GM21619 (cell line): ENCODE data around the gene SDCBP2.
"Not testable (repeated sequence)": the region's sequence is repeated elsewhere in the genome, so short reads cannot be mapped to it uniquely, and the experiment has no call there.

Experiments
- ATAC-seq: cut with Tn5 transposase; IDR thresholded peaks from one replicate; pipeline ENCODE4 v1.9.1; 2021; ENCODE audit not compliant: unreplicated experiment

The SDCBP2 gene

DNA sequence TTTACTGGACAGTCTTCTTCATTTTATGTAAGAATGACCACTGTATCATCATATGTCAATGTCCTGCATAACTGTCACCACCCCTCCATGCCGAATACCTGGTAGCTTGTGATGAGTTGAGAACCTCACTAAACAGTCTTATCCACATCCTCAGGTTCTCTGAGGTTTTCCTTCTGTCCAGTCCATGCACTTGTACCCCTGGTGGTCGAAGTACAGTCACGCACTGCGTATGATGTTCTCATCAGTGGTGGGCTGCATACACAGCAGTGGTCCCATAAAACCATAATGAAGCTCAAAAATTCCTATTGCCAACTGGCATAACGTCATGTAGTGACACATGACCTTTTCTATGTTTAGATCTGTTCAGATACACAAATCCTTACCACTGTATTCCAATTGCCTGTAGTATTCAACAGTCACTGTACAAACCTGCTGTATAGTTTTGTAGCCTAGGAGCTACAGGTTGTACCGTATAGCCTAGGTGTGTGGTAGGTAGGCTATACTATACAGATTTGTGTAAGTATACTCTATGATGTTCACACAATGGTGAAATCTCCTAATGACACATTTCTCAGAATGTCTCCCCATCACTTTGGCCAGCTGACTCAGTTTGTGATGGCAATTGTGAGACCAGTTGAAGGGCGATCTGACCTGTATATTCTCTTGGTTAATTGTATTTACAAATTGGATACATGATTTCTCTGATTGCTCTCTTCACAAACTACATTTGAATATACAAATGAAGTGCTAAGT lies 31.3 kb upstream of the SDCBP2 start:
- ATAC-seq: no peak

- ATAC-seq: no peak
Observed at GRCh38 chr20:1357921-1358671, 29.2 kb upstream of the SDCBP2 start.

DNA sequence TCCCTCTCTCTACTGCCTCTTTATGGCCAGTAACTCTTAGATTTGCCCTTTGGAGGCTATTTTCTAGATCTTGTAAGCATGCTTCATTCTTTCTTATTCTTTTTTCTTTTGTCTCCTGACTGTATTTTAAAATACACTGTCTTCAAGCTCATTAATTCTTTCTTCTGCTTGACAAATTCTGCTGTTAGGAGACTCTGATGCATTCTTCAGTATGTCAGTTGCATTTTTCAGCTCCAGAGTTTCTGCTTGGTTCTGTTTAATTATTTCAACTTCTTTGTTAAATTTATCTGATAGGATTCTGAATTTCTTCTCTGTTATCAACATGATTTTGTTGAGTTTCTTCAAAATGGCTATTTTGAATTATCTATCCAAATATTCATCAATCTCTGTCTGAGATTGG lies 25.0 kb upstream of the SDCBP2 start:
- ATAC-seq: no peak

DNA sequence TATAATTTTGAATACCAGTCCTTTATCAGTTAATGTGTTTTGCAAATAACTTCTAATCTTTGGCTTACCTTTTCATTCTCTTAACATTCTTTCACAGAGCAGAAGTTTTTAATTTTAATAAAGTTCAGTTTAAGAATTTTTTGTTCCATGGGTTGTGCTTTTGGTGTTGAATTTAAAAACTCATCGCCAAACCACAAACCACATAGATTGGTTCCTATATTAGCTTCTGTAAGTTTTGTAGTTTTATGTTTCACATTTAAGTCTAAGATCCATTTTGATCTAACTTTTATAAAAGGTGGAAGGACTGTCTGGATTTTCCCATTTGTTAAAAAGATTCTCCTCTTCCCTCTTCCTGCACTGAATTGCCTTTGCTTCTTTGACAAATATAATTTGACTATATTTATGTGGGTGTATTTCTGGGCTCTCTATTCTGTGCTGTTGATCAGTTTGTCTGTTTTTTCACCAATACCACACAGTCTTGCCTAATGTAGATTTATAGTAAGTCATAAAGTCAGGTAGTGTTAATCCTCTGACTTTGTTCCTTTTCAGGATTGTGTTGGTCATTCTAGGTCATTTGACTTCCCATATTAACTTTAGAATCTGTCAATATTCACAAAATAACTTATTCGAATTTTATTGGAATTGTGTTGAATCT lies 17.5 kb upstream of the SDCBP2 start:
- no peak for ATAC-seq

GRCh38 chr20:1345756-1346093 lies 16.8 kb upstream of the SDCBP2 start:
- no peak for ATAC-seq

DNA sequence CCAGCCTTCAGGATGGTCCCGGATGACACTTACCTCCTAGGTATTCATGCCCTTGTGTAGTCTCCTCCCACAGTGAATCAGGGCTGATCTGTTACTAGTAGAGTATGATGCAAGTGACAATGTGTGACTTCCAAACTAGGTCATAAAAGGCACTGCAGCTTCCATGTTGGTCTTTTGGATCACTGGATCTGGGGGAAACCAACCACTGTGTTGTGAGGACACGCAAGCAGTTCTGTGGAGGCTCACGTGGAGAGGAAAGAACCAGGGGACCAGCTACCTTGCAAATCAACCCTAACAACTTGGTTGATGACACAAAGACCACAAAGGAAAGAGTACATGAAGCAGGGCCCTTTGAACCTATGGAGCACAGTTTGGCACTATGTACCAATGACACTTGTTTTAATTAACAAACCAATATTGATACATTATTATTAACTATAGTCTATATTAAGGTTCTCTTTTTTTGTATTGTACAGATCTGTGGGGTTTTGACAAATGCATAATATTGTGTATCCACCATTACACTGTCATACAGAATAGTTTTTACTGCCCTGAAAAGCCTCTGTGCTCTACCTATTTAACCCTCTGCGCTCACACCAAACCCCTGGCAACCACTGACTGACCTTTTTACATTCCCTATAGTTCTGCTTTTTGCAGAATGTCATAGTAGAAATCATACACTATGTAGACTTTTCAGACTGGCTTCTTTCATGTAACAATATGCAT lies 16.3 kb upstream of the SDCBP2 start:
- ATAC-seq: no peak

DNA sequence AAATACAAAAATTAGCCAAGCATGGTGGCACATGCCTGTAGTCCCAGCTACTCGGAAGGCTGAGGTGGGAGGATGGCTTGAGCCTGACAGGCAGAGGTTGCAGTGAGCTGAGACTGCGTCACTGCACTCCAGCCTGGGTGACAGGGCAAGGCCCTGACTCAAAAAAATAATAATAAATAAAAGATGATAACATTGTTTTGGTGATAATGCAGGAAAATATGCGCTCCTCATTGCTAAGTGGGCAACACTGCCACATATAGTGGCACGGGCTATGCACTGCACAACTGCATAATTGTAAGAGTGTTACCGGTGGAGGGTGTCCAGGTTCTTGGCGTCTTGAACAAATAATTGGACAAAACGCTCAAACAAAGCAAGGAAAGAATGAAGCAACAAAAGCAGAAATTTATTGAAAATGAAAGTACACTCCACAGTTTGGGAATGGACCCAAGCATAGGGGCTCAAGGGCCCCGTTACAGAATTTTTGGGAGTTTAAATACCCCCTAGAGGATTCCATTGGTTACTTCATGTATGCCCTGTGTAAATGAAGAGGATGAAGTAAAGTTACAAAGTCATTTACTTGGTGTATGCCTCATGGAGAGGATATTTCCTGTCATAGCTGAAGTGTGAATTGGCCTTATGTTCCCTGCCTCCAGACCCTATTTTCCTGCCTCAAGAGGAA lies 14.6 kb upstream of the SDCBP2 start:
- not testable (repeated sequence) for ATAC-seq

- ATAC-seq: no peak
Observed at GRCh38 chr20:1341561-1342265, 12.8 kb upstream of the SDCBP2 start.

DNA sequence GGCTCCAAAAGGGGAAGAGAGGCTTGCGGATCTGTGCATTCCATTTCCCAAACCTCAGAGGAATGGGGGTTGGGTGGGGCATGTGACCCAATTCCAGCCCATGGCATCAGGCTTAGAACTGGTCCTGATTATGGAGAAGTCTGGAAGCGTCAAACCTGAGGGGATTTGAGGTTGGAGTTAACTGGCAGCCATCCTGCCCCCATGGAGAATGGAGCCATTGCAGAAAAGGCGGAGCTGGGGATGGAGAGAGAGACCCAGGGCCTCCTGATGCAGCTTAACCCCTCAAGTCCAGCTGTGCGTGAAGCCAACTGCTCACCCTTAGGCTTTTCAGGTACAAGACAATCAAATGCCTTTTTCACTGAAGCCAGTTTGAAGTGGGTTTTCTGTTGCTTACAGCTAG lies 9.9 kb upstream of the SDCBP2 start:
- no peak for ATAC-seq

- no peak for ATAC-seq
Observed at GRCh38 chr20:1338096-1338495, 9.2 kb upstream of the SDCBP2 start.

- no peak for ATAC-seq
Observed at GRCh38 chr20:1337441-1337840, 8.5 kb upstream of the SDCBP2 start.

GRCh38 chr20:1336699-1337367 lies 7.9 kb upstream of the SDCBP2 start:
- no peak for ATAC-seq

GRCh38 chr20:1335961-1336698 lies 7.2 kb upstream of the SDCBP2 start:
- ATAC-seq: no peak

- no peak for ATAC-seq
Observed at GRCh38 chr20:1334761-1335160, 5.8 kb upstream of the SDCBP2 start.

GRCh38 chr20:1334370-1334731 lies 5.4 kb upstream of the SDCBP2 start:
- no peak for ATAC-seq

DNA sequence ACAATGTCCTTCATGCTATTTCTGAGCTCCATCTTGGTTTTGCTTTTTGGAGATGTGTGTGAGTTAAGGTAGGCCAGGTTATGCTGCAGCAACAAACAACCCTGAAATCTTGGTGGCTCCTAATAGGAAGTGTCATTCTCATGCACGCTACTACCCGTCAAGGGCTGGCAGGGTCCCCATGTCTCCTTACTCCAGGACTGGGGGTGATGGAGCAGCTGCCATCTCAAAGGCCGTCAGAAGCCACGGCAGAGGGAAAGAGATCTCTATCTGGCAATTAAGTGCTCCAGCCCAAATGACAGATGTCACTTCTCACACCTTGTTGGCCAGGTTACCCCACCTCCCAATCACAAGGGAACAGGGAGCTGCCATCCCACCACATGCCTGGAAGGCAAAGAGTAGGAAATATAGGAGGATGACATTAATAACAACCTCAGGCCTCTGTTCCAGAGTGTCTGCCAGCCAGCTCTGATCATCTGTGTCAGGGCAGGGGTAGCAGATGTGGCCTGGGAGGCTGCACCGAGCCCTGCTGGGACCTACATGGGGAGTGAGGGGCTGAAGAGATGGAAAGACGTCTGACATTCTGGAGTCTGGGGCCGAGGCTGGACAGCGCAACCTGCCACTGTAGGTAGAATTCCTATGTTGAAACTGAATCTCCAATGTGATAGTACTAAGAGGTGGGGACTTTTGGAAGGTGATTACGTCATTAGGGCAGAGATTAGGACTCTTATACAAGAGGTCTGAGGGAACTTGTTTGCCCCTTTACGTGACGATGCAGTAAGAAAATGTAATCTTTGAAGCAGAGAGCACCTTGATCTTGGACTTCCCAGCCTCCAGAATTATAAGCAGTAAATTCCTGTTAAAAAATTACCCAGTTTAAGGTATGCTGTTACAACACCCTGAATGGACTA lies 4.8 kb upstream of the SDCBP2 start:
- ATAC-seq: no peak

DNA sequence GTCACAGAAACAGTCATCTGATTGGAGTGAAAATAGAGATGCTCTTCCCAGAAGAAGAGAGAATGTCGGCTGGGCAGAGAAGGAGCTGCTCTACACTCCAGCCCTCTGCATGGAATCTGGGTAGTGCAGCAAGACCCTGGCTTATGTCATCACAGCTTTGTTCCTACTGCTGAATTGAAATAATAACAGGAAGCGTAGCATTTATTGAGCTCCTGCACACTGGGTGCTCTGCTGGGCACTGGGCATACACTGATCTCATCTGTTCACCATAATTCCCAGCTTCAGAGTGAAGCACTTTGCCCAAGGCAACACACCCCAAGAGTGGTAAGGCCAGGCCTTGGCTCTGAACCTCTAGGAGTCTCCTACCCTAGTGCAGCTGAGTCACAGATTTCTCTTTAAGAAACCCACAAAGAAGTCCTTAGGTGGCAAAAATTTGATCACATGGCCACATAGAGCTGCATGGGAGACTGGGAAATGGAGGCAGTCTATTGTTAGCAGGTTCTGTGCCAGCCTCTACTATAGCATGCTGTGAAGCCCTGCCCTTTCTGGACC lies 3.9 kb upstream of the SDCBP2 start:
- no peak for ATAC-seq
